HG02870 (cell line): Measurements from ENCODE around the gene EML6.
"Not testable (repeated sequence)": the region's sequence is repeated elsewhere in the genome, so short reads cannot be mapped to it uniquely, and the experiment has no call there.

Source experiments
- ATAC-seq: cut with Tn5 transposase; IDR thresholded peaks from one replicate; pipeline ENCODE4 v1.9.1; 2021; ENCODE audit warnings: mild to moderate bottlenecking, moderate library complexity; ENCODE audit not compliant: unreplicated experiment

Gene EML6

GRCh38 chr2:54723131-54723995 lies at the start of gene EML6:
EML6 (plus strand) TSS chr2:54723662; CDS start chr2:54725062, 1,400 bp downstream.
- ATAC-seq = peak; percentile 98

GRCh38 chr2:54675281-54675680 lies 48.2 kb upstream of the EML6 start:
- ATAC-seq = no peak

- ATAC-seq = no peak
Measured at GRCh38 chr2:54675738-54676137, 47.7 kb upstream of the EML6 start.

GRCh38 chr2:54676656-54677055 lies 46.8 kb upstream of the EML6 start:
- ATAC-seq = no peak

GRCh38 chr2:54677476-54678265 lies 45.8 kb upstream of the EML6 start:
- no peak for ATAC-seq

GRCh38 chr2:54678719-54679118 lies 44.7 kb upstream of the EML6 start:
- no peak for ATAC-seq

- ATAC-seq = peak; percentile 89
Measured at GRCh38 chr2:54680397-54681041, 42.9 kb upstream of the EML6 start.

- no peak for ATAC-seq
Measured at GRCh38 chr2:54681416-54681815, 42.0 kb upstream of the EML6 start.

- no peak for ATAC-seq
Measured at GRCh38 chr2:54683596-54683995, 39.9 kb upstream of the EML6 start.

- no peak for ATAC-seq
Measured at GRCh38 chr2:54685263-54685775, 38.1 kb upstream of the EML6 start.

GRCh38 chr2:54687595-54688152 lies 35.8 kb upstream of the EML6 start:
- no peak for ATAC-seq

GRCh38 chr2:54691445-54692135 lies 31.9 kb upstream of the EML6 start:
- no peak for ATAC-seq

GRCh38 chr2:54692556-54692955 lies 30.9 kb upstream of the EML6 start:
- ATAC-seq = no peak

GRCh38 chr2:54695378-54695777 lies 28.1 kb upstream of the EML6 start:
- no peak for ATAC-seq

GRCh38 chr2:54697934-54698333 lies 25.5 kb upstream of the EML6 start:
- no peak for ATAC-seq

- ATAC-seq = not testable (repeated sequence)
Measured at GRCh38 chr2:54698926-54699325, 24.5 kb upstream of the EML6 start.

- no peak for ATAC-seq
Measured at GRCh38 chr2:54699665-54700064, 23.8 kb upstream of the EML6 start.

GRCh38 chr2:54701029-54701428 lies 22.4 kb upstream of the EML6 start:
- ATAC-seq = no peak

GRCh38 chr2:54704238-54704637 lies 19.2 kb upstream of the EML6 start:
- no peak for ATAC-seq
